ENCODE measurements around the gene OR6B3.

Gene OR6B3

GRCh38 chr2:240002983-240003382 is 50.3 kb downstream of the OR6B3 start:
- Histone ChIP-seq H3K27me3 (no peaks in the 10 kb centered on the region), H3K4me2 (no peak overlapping the region), H3K4me3 (no peak overlapping the region), H3K27ac (no peak overlapping the region), H4K20me1 (peaks cover 0 to 50% (median 14%) of the 10 kb centered on the region in 11 experiments; a peak in 10 of 22 replicates), H3K9me3 (replicated peaks in 1 of 11) (no peaks in the 10 kb centered on the region), H3K36me3 (peaks cover 97 to 100% (median 99%) of the 10 kb centered on the region in 11 experiments), H3K4me1 (no peaks in the 10 kb centered on the region), H3K9ac (no peak overlapping the region)
- TF ChIP-seq Cebpa-rat (IDR thresholded peaks at IDR 0.05) = no peak

GRCh38 chr2:240000671-240001070 is 52.6 kb downstream of the OR6B3 start:
- peaks cover 0 to 50% (median 4%) of the 10 kb centered on the region in 11 experiments; a peak in 6 of 22 replicates for H4K20me1 ChIP-seq
- TF ChIP-seq Cebpa-rat (IDR thresholded peaks at IDR 0.05) = no peak
- H3K27ac ChIP-seq = no peak overlapping the region
- H3K4me2 ChIP-seq = no peak overlapping the region
- no peaks in the 10 kb centered on the region for H3K4me1 ChIP-seq
- peaks cover 85 to 100% (median 94%) of the 10 kb centered on the region in 11 experiments for H3K36me3 ChIP-seq
- H3K4me3 ChIP-seq = no peak overlapping the region
- H3K27me3 ChIP-seq = no peaks in the 10 kb centered on the region
- no peaks in the 10 kb centered on the region for H3K9me3 ChIP-seq (replicated peaks in 1 of 11)
- H3K9ac ChIP-seq = no peak overlapping the region

DNA sequence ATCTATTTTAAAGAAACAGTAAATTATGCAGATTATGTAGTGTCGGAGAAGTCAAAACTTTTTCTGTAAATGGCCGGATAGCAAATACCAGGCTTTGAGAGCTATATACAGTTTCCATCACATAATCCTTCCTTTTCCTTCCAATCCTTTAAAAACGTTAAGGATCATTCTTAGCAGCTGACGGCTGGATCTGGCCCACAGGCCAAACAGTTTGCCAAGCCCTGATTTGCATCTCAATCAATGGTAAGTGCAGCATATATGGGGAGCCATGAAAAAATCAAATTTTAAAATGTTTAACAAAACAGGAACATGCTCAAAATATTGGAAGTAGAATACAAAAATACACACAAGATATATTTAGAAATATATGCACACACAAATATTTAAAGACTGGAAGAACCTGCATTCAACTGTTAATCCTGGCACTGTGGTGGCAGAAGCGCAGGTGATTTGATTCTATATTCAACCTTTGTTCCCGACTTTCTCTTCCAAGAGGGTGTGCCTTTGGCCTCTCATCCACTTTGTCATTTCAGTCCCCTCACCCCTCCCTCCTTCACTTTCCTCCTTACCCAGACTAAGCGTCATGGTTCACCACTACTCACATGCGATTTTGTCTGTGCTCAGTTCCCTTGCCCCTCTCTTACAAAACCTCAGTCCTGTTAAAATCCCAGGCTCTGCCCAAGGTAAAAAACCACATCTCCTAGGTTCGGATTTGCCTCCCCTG is 55.5 kb downstream of the OR6B3 start:
- H3K4me3 ChIP-seq = no peak overlapping the region
- TF ChIP-seq Cebpa-rat (IDR thresholded peaks at IDR 0.05) = no peak
- H3K9me3 ChIP-seq (replicated peaks in 1 of 11) = no peaks in the 10 kb centered on the region
- H3K4me2 ChIP-seq = no peak overlapping the region
- no peaks in the 10 kb centered on the region for H3K4me1 ChIP-seq
- no peaks in the 10 kb centered on the region for H3K27me3 ChIP-seq
- peaks cover 75 to 100% (median 90%) of the 10 kb centered on the region in 11 experiments for H3K36me3 ChIP-seq
- peaks cover 0 to 67% (median 7%) of the 10 kb centered on the region in 11 experiments; a peak in 7 of 22 replicates for H4K20me1 ChIP-seq
- H3K9ac ChIP-seq = no peak overlapping the region; a peak in 2 of 22 replicates
- no peak overlapping the region for H3K27ac ChIP-seq
